Astrocyte of the spinal cord (primary cell): Measurements from ENCODE around the gene SLC9A8.

Source experiments
- DNase-seq: peaks from one replicate; pipeline ENCODE4 v3.0.0; 2011; ENCODE audit warnings: low read depth, low spot score
- H3K4me3 ChIP-seq: 2 replicates; pipeline ENCODE4 v1.5.1; 2011; ENCODE audit warnings: low read depth, mild to moderate bottlenecking, low read length, moderate library complexity
- in situ Hi-C: cut with HindIII; loops from 2 replicates; pipeline ENCODE4 v1.10.0; 2017; ENCODE audit warnings: low sequenced_read_pairs
- TF ChIP-seq, protein P1 (sequence below): IDR thresholded peaks from 2 replicates; pipeline ENCODE4 v1.5.1; 2012; ENCODE audit warnings: low read depth, mild to moderate bottlenecking, low read length, inconsistent platforms

Gene SLC9A8

DNA sequence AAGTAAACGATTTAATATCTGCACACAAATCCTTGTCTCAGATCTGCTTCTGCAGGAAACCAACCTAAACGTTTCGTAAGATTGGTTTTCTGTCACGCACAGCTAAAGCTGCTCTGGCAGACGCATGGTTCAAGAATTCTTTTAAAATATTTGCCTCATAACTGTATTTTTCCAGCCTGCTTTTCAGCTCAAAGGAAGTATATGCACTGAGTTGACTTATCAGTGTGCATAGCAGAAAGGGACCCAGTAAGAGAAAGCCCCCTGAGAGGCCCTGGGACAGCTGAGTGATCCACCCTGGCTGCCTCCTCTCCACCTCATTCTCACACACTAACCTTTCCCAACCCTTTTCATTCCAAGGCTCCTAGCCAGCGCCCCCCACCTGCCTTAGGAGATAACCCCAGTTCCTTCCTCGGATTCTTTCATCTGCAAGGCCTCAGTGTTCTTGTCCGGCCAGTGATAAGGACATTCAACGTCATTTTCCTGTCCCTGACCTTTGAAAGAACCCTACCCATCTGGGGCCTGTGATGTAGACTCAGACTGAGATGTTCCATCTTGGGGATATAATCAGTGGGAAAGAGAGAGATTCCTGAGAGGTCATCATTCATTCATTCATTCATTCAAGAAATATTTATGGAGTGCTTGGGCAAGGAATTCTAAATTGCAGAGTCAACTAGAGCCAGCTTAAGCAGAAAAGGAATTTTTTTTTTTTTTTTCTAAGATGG is 22.4 kb upstream of the SLC9A8 start:
- in situ Hi-C loops, result no loop called here

DNA sequence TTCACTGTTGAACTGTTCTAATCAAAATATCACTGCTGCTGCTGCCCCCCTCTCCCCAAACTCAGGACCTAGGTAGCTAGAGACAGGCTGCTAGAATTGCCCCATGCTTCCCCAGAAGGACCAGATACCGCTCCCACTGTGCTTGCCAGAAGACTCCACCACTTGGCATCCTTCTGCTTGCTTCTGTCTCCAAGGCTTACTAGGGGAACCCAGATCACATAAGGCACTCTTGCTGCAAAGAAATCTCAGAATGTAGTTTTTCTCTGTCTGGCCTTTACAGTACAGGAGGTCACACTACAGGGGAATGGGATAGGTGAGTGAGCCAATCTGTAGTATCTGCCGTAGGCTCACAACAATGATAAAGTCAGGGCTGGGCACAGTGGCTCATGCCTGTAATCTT is 21.5 kb upstream of the SLC9A8 start:
- TF ChIP-seq, protein P1, sequence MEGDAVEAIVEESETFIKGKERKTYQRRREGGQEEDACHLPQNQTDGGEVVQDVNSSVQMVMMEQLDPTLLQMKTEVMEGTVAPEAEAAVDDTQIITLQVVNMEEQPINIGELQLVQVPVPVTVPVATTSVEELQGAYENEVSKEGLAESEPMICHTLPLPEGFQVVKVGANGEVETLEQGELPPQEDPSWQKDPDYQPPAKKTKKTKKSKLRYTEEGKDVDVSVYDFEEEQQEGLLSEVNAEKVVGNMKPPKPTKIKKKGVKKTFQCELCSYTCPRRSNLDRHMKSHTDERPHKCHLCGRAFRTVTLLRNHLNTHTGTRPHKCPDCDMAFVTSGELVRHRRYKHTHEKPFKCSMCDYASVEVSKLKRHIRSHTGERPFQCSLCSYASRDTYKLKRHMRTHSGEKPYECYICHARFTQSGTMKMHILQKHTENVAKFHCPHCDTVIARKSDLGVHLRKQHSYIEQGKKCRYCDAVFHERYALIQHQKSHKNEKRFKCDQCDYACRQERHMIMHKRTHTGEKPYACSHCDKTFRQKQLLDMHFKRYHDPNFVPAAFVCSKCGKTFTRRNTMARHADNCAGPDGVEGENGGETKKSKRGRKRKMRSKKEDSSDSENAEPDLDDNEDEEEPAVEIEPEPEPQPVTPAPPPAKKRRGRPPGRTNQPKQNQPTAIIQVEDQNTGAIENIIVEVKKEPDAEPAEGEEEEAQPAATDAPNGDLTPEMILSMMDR, result no peak
- H3K4me3 ChIP-seq, result no peak overlapping the region
- in situ Hi-C loops, result no loop called here
- DNase-seq, result no peak

More for the DNA sequence above, 22.4 kb upstream of the SLC9A8 start:
- DNase-seq, result no peak
- no peak overlapping the region for H3K4me3 ChIP-seq
- TF ChIP-seq, protein P1, result no peak

DNA sequence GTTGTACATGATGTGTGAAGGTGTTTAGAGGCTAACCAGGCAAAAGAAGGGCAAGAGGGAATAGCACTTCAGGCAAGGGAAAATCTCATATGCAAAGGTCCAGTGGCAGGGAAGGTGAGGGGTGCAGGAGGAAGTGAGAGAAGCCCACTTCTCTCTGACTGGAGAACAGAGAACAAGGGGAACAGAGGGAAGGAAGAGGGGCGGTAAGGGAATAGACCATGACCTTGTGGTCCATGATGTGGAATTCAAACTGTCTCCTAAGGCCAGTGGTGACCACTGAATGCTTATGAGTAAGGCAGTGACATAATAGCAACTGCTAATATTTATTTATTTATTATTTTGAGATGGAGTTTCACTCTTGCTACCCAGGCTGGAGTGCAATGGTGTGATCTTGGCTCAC is 20.6 kb upstream of the SLC9A8 start:
- no peak overlapping the region for H3K4me3 ChIP-seq
- in situ Hi-C loops, result no loop called here
- no peak for DNase-seq
- TF ChIP-seq, protein P1, result no peak

DNA sequence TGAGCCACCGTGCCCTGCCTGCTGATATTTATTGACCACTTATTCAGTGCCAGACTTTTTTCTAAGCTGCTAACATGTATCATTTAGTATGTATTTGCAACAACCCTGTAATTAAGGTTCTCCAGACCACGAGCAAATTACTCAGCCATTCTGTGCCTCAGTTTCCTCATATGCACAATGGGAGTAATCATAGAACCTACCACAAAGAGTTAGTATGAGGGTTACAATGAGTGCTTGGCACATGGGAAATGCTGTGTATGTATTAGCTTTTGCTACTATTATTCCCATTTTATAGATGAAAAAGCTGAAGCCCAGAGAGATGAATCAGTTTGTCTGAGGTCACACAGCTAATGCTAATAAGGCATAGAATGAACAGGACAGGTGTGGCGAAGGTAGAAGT is 20.0 kb upstream of the SLC9A8 start:
- no peak overlapping the region for H3K4me3 ChIP-seq
- in situ Hi-C loops, result no loop called here
- DNase-seq, result no peak
- TF ChIP-seq, protein P1, result no peak

DNA sequence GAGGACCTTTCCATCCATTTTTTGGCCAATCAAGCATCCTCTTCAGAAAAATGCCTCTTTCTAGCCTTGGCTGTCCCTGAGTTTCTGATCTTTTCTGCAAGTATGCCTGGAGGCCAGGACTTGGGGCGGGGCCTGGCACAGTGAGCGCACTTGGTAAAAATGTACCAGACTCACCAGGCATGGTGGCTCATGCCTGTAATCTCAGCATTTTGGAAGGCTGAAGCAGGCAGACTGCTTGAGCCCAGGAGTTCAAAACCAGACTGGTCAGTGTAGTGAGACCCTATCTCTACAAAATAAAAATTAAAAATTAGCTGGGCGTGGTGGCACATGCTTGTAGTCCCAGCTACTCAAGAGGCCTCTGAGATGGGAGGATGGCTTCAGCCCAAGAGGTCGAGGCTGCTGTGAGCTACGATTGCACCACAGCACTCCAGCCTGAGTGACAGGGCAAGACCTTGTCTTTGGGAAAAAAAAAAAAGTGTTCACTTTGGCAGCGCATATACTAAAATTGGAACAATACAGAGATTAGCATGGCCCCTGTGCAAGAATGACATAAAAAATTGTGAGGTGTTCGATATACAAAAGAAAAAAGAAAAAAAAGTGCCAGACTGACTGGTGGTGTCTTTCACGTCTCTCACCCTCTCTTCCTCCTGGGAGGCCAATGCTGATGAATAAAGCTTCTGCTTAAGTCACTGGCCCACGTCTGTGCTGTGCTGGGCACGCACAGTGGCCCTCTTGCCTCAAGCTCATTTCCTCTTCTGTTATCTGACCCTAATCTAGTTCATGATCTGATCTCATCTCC is 18.1 kb upstream of the SLC9A8 start:
- H3K4me3 ChIP-seq, result no peak overlapping the region
- TF ChIP-seq, protein P1, result no peak
- in situ Hi-C loops, result no loop called here
- DNase-seq, result no peak

DNA sequence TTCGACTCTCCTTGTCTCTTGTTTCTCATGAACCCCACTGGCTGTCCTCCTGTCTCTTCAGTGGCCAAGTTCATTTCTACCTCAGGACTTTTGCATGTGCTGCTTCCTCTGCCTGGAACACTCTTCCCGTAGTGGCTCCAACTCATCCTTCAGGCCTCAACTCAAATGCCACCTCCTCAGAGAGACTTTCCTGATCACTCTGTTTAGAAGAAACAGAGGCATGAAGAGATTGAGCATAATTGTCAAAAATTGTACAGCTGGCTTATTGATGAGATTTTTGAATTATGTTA is 17.5 kb upstream of the SLC9A8 start:
- H3K4me3 ChIP-seq, result no peak overlapping the region
- in situ Hi-C loops, result no loop called here
- DNase-seq, result no peak
- TF ChIP-seq, protein P1, result no peak
